ENCODE data around the gene C4orf36. TPM values are rescaled to one million over a fixed set of nuclear protein-coding genes. Genes with fewer than 3 reads are reported as not detected.

C4orf36 gene
- total RNA-seq, 1 donor from 2014 or later, result not detected

- H3K27ac ChIP-seq, result no peak overlapping the region
- TF ChIP-seq CTCF (IDR thresholded peaks at IDR 0.05) (no peak), POLR2AphosphoS5 (IDR thresholded peaks at IDR 0.05; ENCODE audit: insufficient read depth in 1 of 2, low read depth in 1 of 2) (no peak), POLR2A (IDR thresholded peaks at IDR 0.05) (no peak)
- intact Hi-C loops (cut with DNase I), result no loop called here
- H3K4me1 ChIP-seq, result peaks cover 5% of the 10 kb centered on the region
- no peak for DNase-seq (ENCODE audit: extremely low spot score in 2 of 2)
- H3K36me3 ChIP-seq, result no peaks in the 10 kb centered on the region
- H3K9me3 ChIP-seq, result no peaks in the 10 kb centered on the region
- no peak overlapping the region for H3K4me3 ChIP-seq
- no peaks in the 10 kb centered on the region for H3K27me3 ChIP-seq
Measured at GRCh38 chr4:86901864-86902263, 9.6 kb upstream of the C4orf36 start.

GRCh38 chr4:86898562-86898961 is 6.3 kb upstream of the C4orf36 start:
- Histone ChIP-seq H3K27me3 (no peaks in the 10 kb centered on the region), H3K4me1 (no peaks in the 10 kb centered on the region), H3K27ac (no peak overlapping the region), H3K4me3 (no peak overlapping the region), H3K36me3 (no peaks in the 10 kb centered on the region), H3K9me3 (no peaks in the 10 kb centered on the region)
- DNase-seq (ENCODE audit: extremely low spot score in 2 of 2), result no peak
- intact Hi-C loops (cut with DNase I), result loop anchor here (10.0 kb wide), 2 partner anchors 304 to 404 kb away; partner anchors contain the start of gene PTPN13
- TF ChIP-seq CTCF (IDR thresholded peaks at IDR 0.05) (no peak), POLR2A (IDR thresholded peaks at IDR 0.05) (no peak), POLR2AphosphoS5 (IDR thresholded peaks at IDR 0.05; ENCODE audit: insufficient read depth in 1 of 2, low read depth in 1 of 2) (no peak)

GRCh38 chr4:86896596-86896995 is 4.4 kb upstream of the C4orf36 start:
- Histone ChIP-seq H3K9me3 (no peaks in the 10 kb centered on the region), H3K4me1 (peaks cover 12% of the 10 kb centered on the region), H3K4me3 (no peak overlapping the region), H3K36me3 (no peaks in the 10 kb centered on the region), H3K27me3 (no peaks in the 10 kb centered on the region), H3K27ac (peak overlapping the region; percentile 28)
- TF ChIP-seq CTCF (IDR thresholded peaks at IDR 0.05) (no peak), POLR2A (IDR thresholded peaks at IDR 0.05) (no peak), POLR2AphosphoS5 (IDR thresholded peaks at IDR 0.05; ENCODE audit: insufficient read depth in 1 of 2, low read depth in 1 of 2) (no peak)
- no peak for DNase-seq (ENCODE audit: extremely low spot score in 2 of 2)
- intact Hi-C loops (cut with DNase I), result loop anchor here (10.0 kb wide), 2 partner anchors 302 to 402 kb away; partner anchors contain the start of gene PTPN13

GRCh38 chr4:86895692-86896488 is 3.7 kb upstream of the C4orf36 start:
- no peak overlapping the region for H3K4me3 ChIP-seq
- H3K27me3 ChIP-seq, result no peaks in the 10 kb centered on the region
- H3K27ac ChIP-seq, result no peak overlapping the region
- no peaks in the 10 kb centered on the region for H3K9me3 ChIP-seq
- intact Hi-C loops (cut with DNase I), result loop anchor here (10.0 kb wide), 2 partner anchors 301 to 401 kb away; partner anchors contain the start of gene PTPN13
- DNase-seq (ENCODE audit: extremely low spot score in 2 of 2), result no peak
- peaks cover 12% of the 10 kb centered on the region for H3K4me1 ChIP-seq
- H3K36me3 ChIP-seq, result no peaks in the 10 kb centered on the region
- peak in 1 of 2 donors; percentile 60 for TF ChIP-seq POLR2AphosphoS5 (IDR thresholded peaks at IDR 0.05; ENCODE audit: insufficient read depth in 1 of 2, low read depth in 1 of 2)
- TF ChIP-seq POLR2A (IDR thresholded peaks at IDR 0.05), result no peak
- peak; percentile 63 to 77 (median 74) for TF ChIP-seq CTCF (IDR thresholded peaks at IDR 0.05)

- no peaks in the 10 kb centered on the region for H3K36me3 ChIP-seq
- intact Hi-C loops (cut with DNase I), result loop anchor here (10.0 kb wide), 2 partner anchors 300 to 400 kb away; partner anchors contain the start of gene PTPN13
- H3K27me3 ChIP-seq, result no peaks in the 10 kb centered on the region
- H3K9me3 ChIP-seq, result no peaks in the 10 kb centered on the region
- TF ChIP-seq POLR2AphosphoS5 (IDR thresholded peaks at IDR 0.05; ENCODE audit: insufficient read depth in 1 of 2, low read depth in 1 of 2) (no peak), POLR2A (IDR thresholded peaks at IDR 0.05) (no peak), CTCF (IDR thresholded peaks at IDR 0.05) (no peak)
- H3K4me1 ChIP-seq, result peaks cover 12% of the 10 kb centered on the region
- DNase-seq (ENCODE audit: extremely low spot score in 2 of 2), result no peak
- H3K4me3 ChIP-seq, result no peak overlapping the region
- no peak overlapping the region for H3K27ac ChIP-seq
Measured at GRCh38 chr4:86894455-86894854, 2.2 kb upstream of the C4orf36 start.

All from vagina (tissue), 2 donors.